RWPE2 (cell line): Measurements from ENCODE around the gene LUZP2.
A peak's percentile ranks its signal among the peaks of the same experiment; 100 is the strongest.

ENCODE experiments used
- ATAC-seq: fragments of 200-7000 bp; cut with Tn5 transposase; 3 replicates; pipeline ENCODE4 v1.9.1; 2021; ENCODE audit warnings: low read depth
- DNase-seq: peaks from one replicate; pipeline ENCODE4 v3.0.0-alpha.2; 2020; ENCODE audit warnings: low spot score
- H3K27ac ChIP-seq: fragments of 450-650 bp; 2 replicates; pipeline ENCODE4 v1.5.1; 2017; ENCODE audit warnings: mild to moderate bottlenecking; ENCODE audit not compliant: poor library complexity, severe bottlenecking
- H3K27me3 ChIP-seq: fragments of 250-450 bp; sonication (Bioruptor Pico); 2 replicates; pipeline ENCODE4 v1.5.1; 2021; ENCODE audit warnings: mild to moderate bottlenecking, moderate library complexity; ENCODE audit not compliant: insufficient read depth, poor library complexity, severe bottlenecking
- H3K36me3 ChIP-seq: fragments of 250-450 bp; sonication (Bioruptor Pico); 2 replicates; pipeline ENCODE4 v1.5.1; 2020; ENCODE audit warnings: low read depth, mild to moderate bottlenecking, moderate library complexity
- H3K4me1 ChIP-seq: fragments of 250-450 bp; sonication (Bioruptor Pico); 2 replicates; pipeline ENCODE4 v1.5.1; 2021; ENCODE audit warnings: mild to moderate bottlenecking, moderate library complexity; ENCODE audit not compliant: insufficient read depth, poor library complexity, severe bottlenecking
- H3K4me3 ChIP-seq: fragments of 250-450 bp; sonication (Bioruptor Pico); 2 replicates; pipeline ENCODE4 v1.5.1; 2021; ENCODE audit warnings: mild to moderate bottlenecking, moderate library complexity; ENCODE audit not compliant: severe bottlenecking
- H3K9me3 ChIP-seq: fragments of 250-450 bp; sonication (Bioruptor Pico); 2 replicates; pipeline ENCODE4 v1.5.1; 2021; ENCODE audit warnings: mild to moderate bottlenecking, moderate library complexity; ENCODE audit not compliant: severe bottlenecking
- CTCF ChIP-seq: fragments of 450-650 bp; IDR thresholded peaks from one replicate; pipeline ENCODE4 v1.5.1; 2017; ENCODE audit warnings: mild to moderate bottlenecking, moderate library complexity; ENCODE audit not compliant: poor library complexity, severe bottlenecking

Gene LUZP2

GRCh38 chr11:24683583-24683982 is 186.7 kb downstream of the LUZP2 start:
- no peak for ATAC-seq

GRCh38 chr11:24685821-24686220 is 189.0 kb downstream of the LUZP2 start:
- no peak overlapping the region for H3K4me3 ChIP-seq
- DNase-seq (no peak), ATAC-seq (no peak)
- H3K9me3 ChIP-seq: no peaks in the 10 kb centered on the region
- no peaks in the 10 kb centered on the region for H3K27me3 ChIP-seq
- H3K27ac ChIP-seq: no peak overlapping the region
- TF ChIP-seq CTCF: no peak
- no peaks in the 10 kb centered on the region for H3K36me3 ChIP-seq
- no peaks in the 10 kb centered on the region for H3K4me1 ChIP-seq

More at GRCh38 chr11:24683583-24683982, 186.7 kb downstream of the LUZP2 start:
- H3K36me3 ChIP-seq: no peaks in the 10 kb centered on the region
- H3K4me3 ChIP-seq: no peak overlapping the region
- H3K4me1 ChIP-seq: no peaks in the 10 kb centered on the region
- H3K9me3 ChIP-seq: no peaks in the 10 kb centered on the region
- H3K27ac ChIP-seq: no peak overlapping the region
- no peaks in the 10 kb centered on the region for H3K27me3 ChIP-seq
- no peak for TF ChIP-seq CTCF
- no peak for DNase-seq

DNA sequence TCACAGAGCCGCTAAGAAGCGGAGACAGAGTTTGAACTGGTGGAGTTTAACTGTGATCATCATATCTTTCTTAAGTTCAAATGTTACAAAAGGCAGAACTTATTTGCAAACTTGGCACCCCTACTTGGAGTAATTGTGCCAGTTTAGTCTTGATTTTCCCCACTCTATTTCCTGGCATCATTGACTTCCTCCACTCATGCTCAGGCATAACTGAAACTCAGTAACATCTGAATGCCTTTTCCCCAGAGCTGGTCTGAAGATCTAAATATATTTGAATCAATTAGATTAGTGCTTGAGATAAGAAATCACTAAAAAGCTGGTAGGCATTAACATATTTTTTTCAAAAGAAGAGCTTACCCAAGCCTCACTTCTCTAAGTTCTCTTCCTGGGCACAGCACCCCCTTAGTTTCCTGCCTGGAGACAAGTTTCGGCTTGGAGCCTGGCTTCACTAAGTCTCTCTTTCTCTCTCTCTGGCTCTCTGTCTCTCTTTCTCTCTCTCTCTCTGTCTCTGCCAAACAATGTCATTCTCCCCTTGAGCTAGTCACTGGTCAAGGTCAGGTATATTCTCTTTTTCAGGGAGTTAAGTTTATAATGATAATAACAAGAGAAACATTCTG is 190.8 kb downstream of the LUZP2 start:
- no peak for TF ChIP-seq CTCF
- H3K27me3 ChIP-seq: no peaks in the 10 kb centered on the region
- no peak overlapping the region for H3K27ac ChIP-seq
- H3K4me3 ChIP-seq: no peak overlapping the region
- no peaks in the 10 kb centered on the region for H3K36me3 ChIP-seq
- H3K4me1 ChIP-seq: no peaks in the 10 kb centered on the region
- DNase-seq (no peak), ATAC-seq (no peak)
- H3K9me3 ChIP-seq: no peaks in the 10 kb centered on the region

DNA sequence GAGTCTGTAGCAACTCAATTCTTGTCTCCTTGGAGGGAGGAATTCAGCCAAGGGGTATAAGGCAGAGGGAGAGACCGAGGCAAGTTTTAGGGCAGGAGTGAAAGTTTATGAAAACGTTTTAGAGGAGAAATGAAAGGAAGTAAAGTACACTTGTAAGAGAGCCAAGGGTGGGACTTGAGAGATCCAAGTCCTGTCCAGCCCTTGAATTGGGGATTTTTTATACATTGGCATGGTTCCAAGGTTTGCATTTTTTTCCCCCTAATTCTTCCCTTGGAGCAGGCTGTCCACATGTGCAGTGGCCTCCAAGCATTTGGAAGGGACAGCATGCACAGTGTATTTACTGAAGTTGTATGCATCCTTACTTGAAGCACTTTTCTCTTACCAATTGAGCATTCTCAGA is 192.1 kb downstream of the LUZP2 start:
- Histone ChIP-seq H3K27me3 (no peaks in the 10 kb centered on the region), H3K27ac (no peak overlapping the region), H3K36me3 (no peaks in the 10 kb centered on the region), H3K4me3 (no peak overlapping the region), H3K4me1 (no peaks in the 10 kb centered on the region), H3K9me3 (no peaks in the 10 kb centered on the region)
- no peak for TF ChIP-seq CTCF
- ATAC-seq: no peak
- no peak for DNase-seq

GRCh38 chr11:24697522-24698111 is 200.8 kb downstream of the LUZP2 start:
- no peak overlapping the region for H3K4me3 ChIP-seq
- no peaks in the 10 kb centered on the region for H3K4me1 ChIP-seq
- peak overlapping the region; percentile 13 for H3K27ac ChIP-seq
- DNase-seq: no peak
- peak; percentile 62 for ATAC-seq
- H3K27me3 ChIP-seq: no peaks in the 10 kb centered on the region
- no peaks in the 10 kb centered on the region for H3K36me3 ChIP-seq
- TF ChIP-seq CTCF: no peak
- no peaks in the 10 kb centered on the region for H3K9me3 ChIP-seq
